Suprapubic skin (tissue), 3 donors: ENCODE results near the gene DNAH3.

Experiments
- EP300 ChIP-seq: sonication (generic); formaldehyde crosslinking; IDR thresholded peaks from one replicate; pipeline ENCODE4 v1.6.1; 2017; ENCODE audit warnings: antibody characterized with exemption
- POLR2A ChIP-seq, 2 donors: fragments of 450-650 bp; IDR thresholded peaks; one replicate each; pipeline ENCODE4 v1.6.1; 2017; ENCODE audit warnings: antibody characterized with exemption in 2 of 2, mild to moderate bottlenecking in 2 of 2, moderate library complexity in 2 of 2
- TF ChIP-seq, protein P1 (sequence below), 2 donors: fragments of 200-600 bp in 1 of 2; fragments of 450-650 bp in 1 of 2; sonication (generic) in 1 of 2; IDR thresholded peaks; one replicate each; pipeline ENCODE4 v1.5.1; 2016 to 2019; ENCODE audit warnings: antibody characterized with exemption in 2 of 2, mild to moderate bottlenecking in 1 of 2, moderate library complexity in 1 of 2

DNA sequence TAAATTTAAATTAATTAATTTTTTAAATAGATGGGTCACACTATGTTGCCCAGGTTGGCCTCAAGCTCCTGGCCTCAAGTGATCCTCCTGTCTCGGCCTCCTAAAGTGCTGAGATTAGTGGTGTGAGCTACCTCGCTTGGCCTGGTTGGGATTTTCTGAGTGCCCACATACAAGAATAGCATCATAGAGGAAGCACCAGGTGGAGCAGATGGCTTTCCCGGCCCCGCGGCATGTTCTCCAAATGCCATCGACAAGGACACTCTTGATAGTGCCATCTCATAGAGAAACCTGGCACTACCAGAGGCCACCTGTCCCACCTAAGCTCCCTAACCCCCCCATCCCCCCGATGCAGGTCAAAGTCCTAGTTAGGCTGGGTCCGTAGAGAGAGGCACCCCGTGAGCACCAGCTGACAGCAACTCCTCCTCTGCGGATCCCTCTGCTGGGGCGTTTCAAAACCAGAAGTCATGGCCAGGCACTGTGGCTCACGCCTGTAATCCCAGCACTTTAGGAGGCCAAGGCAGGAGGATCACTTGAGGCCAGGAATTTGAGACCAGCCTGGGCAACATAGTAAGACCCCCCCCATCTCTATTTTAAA is 65.9 kb downstream of the DNAH3 start:
- TF ChIP-seq, protein P1, sequence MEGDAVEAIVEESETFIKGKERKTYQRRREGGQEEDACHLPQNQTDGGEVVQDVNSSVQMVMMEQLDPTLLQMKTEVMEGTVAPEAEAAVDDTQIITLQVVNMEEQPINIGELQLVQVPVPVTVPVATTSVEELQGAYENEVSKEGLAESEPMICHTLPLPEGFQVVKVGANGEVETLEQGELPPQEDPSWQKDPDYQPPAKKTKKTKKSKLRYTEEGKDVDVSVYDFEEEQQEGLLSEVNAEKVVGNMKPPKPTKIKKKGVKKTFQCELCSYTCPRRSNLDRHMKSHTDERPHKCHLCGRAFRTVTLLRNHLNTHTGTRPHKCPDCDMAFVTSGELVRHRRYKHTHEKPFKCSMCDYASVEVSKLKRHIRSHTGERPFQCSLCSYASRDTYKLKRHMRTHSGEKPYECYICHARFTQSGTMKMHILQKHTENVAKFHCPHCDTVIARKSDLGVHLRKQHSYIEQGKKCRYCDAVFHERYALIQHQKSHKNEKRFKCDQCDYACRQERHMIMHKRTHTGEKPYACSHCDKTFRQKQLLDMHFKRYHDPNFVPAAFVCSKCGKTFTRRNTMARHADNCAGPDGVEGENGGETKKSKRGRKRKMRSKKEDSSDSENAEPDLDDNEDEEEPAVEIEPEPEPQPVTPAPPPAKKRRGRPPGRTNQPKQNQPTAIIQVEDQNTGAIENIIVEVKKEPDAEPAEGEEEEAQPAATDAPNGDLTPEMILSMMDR (IDR thresholded peaks at IDR 0.05) = no peak
- no peak for TF ChIP-seq POLR2A (IDR thresholded peaks at IDR 0.05)
- no peak for TF ChIP-seq EP300
